SK-N-SH treated with all-trans-retinoic acid at 6 μM for 48 hours (cell line): ENCODE results near the gene LRRFIP2.

ENCODE experiments used
- ATAC-seq: fragments of 200-7000 bp; cut with Tn5 transposase; 3 replicates; pipeline ENCODE4 v1.9.1; 2020; ENCODE audit warnings: mild to moderate bottlenecking, moderate library complexity
- ARNTL ChIP-seq: fragments of 450-650 bp; formaldehyde crosslinking; IDR thresholded peaks from 2 replicates; pipeline ENCODE4 v1.5.0; 2020; ENCODE audit warnings: low read depth, mild to moderate bottlenecking, moderate library complexity, borderline replicate concordance
- BACH2 ChIP-seq: fragments of 250-450 bp; sonication (Bioruptor Pico); IDR thresholded peaks from 2 replicates; pipeline ENCODE4 v1.9.0; 2021; ENCODE audit warnings: mild to moderate bottlenecking, borderline replicate concordance
- CREB5 ChIP-seq: fragments of 250-450 bp; sonication (Bioruptor Pico); IDR thresholded peaks from 2 replicates; pipeline ENCODE4 v1.5.1; 2020; ENCODE audit warnings: low read depth, mild to moderate bottlenecking, moderate library complexity
- CSDC2 ChIP-seq: fragments of 250-450 bp; sonication (Bioruptor Pico); IDR thresholded peaks from 2 replicates; pipeline ENCODE4 v1.5.0; 2020; ENCODE audit warnings: mild to moderate bottlenecking, moderate library complexity
- CSRNP3 ChIP-seq: fragments of 250-450 bp; sonication (Bioruptor Pico); IDR thresholded peaks from 2 replicates; pipeline ENCODE4 v1.5.1; 2021; ENCODE audit warnings: mild to moderate bottlenecking, moderate library complexity
- ESRRG ChIP-seq: fragments of 250-450 bp; sonication (Bioruptor Pico); IDR thresholded peaks from 2 replicates; pipeline ENCODE4 v1.6.1; 2021; ENCODE audit warnings: mild to moderate bottlenecking
- GLIS3 ChIP-seq: fragments of 250-450 bp; sonication (Bioruptor Pico); IDR thresholded peaks from 2 replicates; pipeline ENCODE4 v1.5.0; 2020; ENCODE audit warnings: mild to moderate bottlenecking, moderate library complexity
- ISL1 ChIP-seq: fragments of 250-450 bp; sonication (Bioruptor Pico); IDR thresholded peaks from 2 replicates; pipeline ENCODE4 v2.1.2; 2022; ENCODE audit warnings: mild to moderate bottlenecking, moderate library complexity
- OSR1 ChIP-seq: fragments of 250-450 bp; sonication (Bioruptor Pico); IDR thresholded peaks from 2 replicates; pipeline ENCODE4 v1.8.0; 2022; ENCODE audit warnings: moderate library complexity, mild to moderate bottlenecking, inconsistent platforms
- PATZ1 ChIP-seq: fragments of 250-450 bp; sonication (Bioruptor Pico); IDR thresholded peaks from 2 replicates; pipeline ENCODE4 v1.8.0; 2020; ENCODE audit warnings: mild to moderate bottlenecking, moderate library complexity, borderline replicate concordance
- POU6F1 ChIP-seq: fragments of 250-450 bp; sonication (Bioruptor Pico); IDR thresholded peaks from 2 replicates; pipeline ENCODE4 v1.8.0; 2021; ENCODE audit warnings: low read depth, mild to moderate bottlenecking, moderate library complexity, borderline replicate concordance
- PPARA ChIP-seq: fragments of 250-450 bp; sonication (Bioruptor Pico); IDR thresholded peaks from 2 replicates; pipeline ENCODE4 v1.5.0; 2020; ENCODE audit warnings: mild to moderate bottlenecking, borderline replicate concordance
- SNAI2 ChIP-seq: fragments of 250-450 bp; sonication (Bioruptor Pico); IDR thresholded peaks from 2 replicates; pipeline ENCODE4 v1.5.0; 2020; ENCODE audit warnings: mild to moderate bottlenecking, moderate library complexity
- TCF4 ChIP-seq: fragments of 250-450 bp; sonication (Bioruptor Pico); IDR thresholded peaks from 2 replicates; pipeline ENCODE4 v1.8.0; 2021; ENCODE audit warnings: mild to moderate bottlenecking, moderate library complexity, borderline replicate concordance
- TOX ChIP-seq: fragments of 250-450 bp; sonication (Bioruptor Pico); IDR thresholded peaks from 2 replicates; pipeline ENCODE4 v1.8.0; 2021; ENCODE audit warnings: mild to moderate bottlenecking, moderate library complexity, borderline replicate concordance
- TSHZ2 ChIP-seq: fragments of 250-450 bp; sonication (Bioruptor Pico); IDR thresholded peaks from 2 replicates; pipeline ENCODE4 v1.5.0; 2020; ENCODE audit warnings: mild to moderate bottlenecking, moderate library complexity
- ZC3H10 ChIP-seq: fragments of 250-450 bp; sonication (Bioruptor Pico); IDR thresholded peaks from 2 replicates; pipeline ENCODE4 v1.5.1; 2021; ENCODE audit warnings: mild to moderate bottlenecking, moderate library complexity
- ZFP3 ChIP-seq: fragments of 250-450 bp; sonication (Bioruptor Pico); IDR thresholded peaks from 2 replicates; pipeline ENCODE4 v1.5.0; 2020; ENCODE audit warnings: mild to moderate bottlenecking, moderate library complexity
- ZFP30 ChIP-seq: fragments of 450-650 bp; formaldehyde crosslinking; IDR thresholded peaks from 2 replicates; pipeline ENCODE4 v1.5.0; 2022; ENCODE audit warnings: mild to moderate bottlenecking, moderate library complexity
- ZNF565 ChIP-seq: fragments of 450-650 bp; formaldehyde crosslinking; conservative IDR thresholded peaks from 2 replicates; pipeline ENCODE4 v1.5.0; 2020; ENCODE audit warnings: low read depth, mild to moderate bottlenecking, moderate library complexity
- ZNF70 ChIP-seq: fragments of 450-650 bp; formaldehyde crosslinking; IDR thresholded peaks from 2 replicates; pipeline ENCODE4 v1.5.0; 2020; ENCODE audit warnings: mild to moderate bottlenecking, moderate library complexity
- ZNF8 ChIP-seq: fragments of 450-650 bp; formaldehyde crosslinking; IDR thresholded peaks from 2 replicates; pipeline ENCODE4 v1.5.0; 2020; ENCODE audit warnings: mild to moderate bottlenecking, moderate library complexity

LRRFIP2 gene

GRCh38 chr3:37132334-37132733 is 42.0 kb downstream of the LRRFIP2 start:
- no peak for TF ChIP-seq POU6F1
- TF ChIP-seq ZNF70 (CRISPR knock-in tag) = no peak
- no peak for TF ChIP-seq CSDC2 (CRISPR knock-in tag)
- ATAC-seq = no peak

- TF ChIP-seq BACH2 = no peak
- TF ChIP-seq ARNTL (CRISPR knock-in tag) = no peak
- TF ChIP-seq TOX (CRISPR knock-in tag) = no peak
- TF ChIP-seq PATZ1 (CRISPR knock-in tag) = no peak
- no peak for TF ChIP-seq ZFP30 (CRISPR knock-in tag)
- no peak for TF ChIP-seq PPARA (CRISPR knock-in tag)
- no peak for TF ChIP-seq ZC3H10 (CRISPR knock-in tag)
- TF ChIP-seq GLIS3 = no peak
- ATAC-seq = no peak
Observed at GRCh38 chr3:37131860-37132144, 42.6 kb downstream of the LRRFIP2 start.

GRCh38 chr3:37130984-37131859 is 43.2 kb downstream of the LRRFIP2 start:
- TF ChIP-seq ZNF565 = no peak
- TF ChIP-seq PATZ1 (CRISPR knock-in tag) = no peak
- no peak for TF ChIP-seq CSDC2 (CRISPR knock-in tag)
- TF ChIP-seq ARNTL (CRISPR knock-in tag) = no peak
- TF ChIP-seq TCF4 (CRISPR knock-in tag) = no peak
- no peak for TF ChIP-seq TSHZ2 (CRISPR knock-in tag)
- no peak for TF ChIP-seq ZNF70 (CRISPR knock-in tag)
- no peak for TF ChIP-seq ZFP30 (CRISPR knock-in tag)
- TF ChIP-seq BACH2 = no peak
- no peak for TF ChIP-seq ESRRG
- no peak for TF ChIP-seq ZC3H10 (CRISPR knock-in tag)
- no peak; the same call in 2 of the 3 replicates for ATAC-seq

GRCh38 chr3:37130448-37130847 is 43.9 kb downstream of the LRRFIP2 start:
- ATAC-seq = no peak
- TF ChIP-seq ARNTL (CRISPR knock-in tag) (no peak), CSRNP3 (CRISPR knock-in tag) (no peak), CSDC2 (CRISPR knock-in tag) (no peak), ESRRG (no peak), ISL1 (CRISPR knock-in tag) (no peak), SNAI2 (CRISPR knock-in tag) (no peak), POU6F1 (no peak), GLIS3 (no peak), ZFP30 (CRISPR knock-in tag) (no peak), CREB5 (CRISPR knock-in tag) (no peak), OSR1 (CRISPR knock-in tag) (no peak), ZFP3 (no peak), PPARA (CRISPR knock-in tag) (no peak), ZNF70 (CRISPR knock-in tag) (no peak), ZNF8 (CRISPR knock-in tag) (no peak)
